Lower lobe of right lung (tissue), 2 donors: ENCODE results near the gene CMTM2. TPM values are rescaled to one million over a fixed set of nuclear protein-coding genes. Genes with fewer than 3 reads are reported as not detected.

Source experiments
- ATAC-seq, 2 donors: fragments of 200-7000 bp; cut with Tn5 transposase; one replicate each; pipeline ENCODE4 v1.9.1; 2020 to 2022; ENCODE audit warnings: mild to moderate bottlenecking in 2 of 2, moderate library complexity in 2 of 2
- DNase-seq: peaks from one replicate; pipeline ENCODE4 v3.0.0-alpha.2; 2020
- H3K27ac ChIP-seq: fragments of 200-600 bp; one replicate; pipeline ENCODE4 v1.8.0; 2022
- H3K27me3 ChIP-seq: fragments of 200-600 bp; one replicate; pipeline ENCODE4 v1.8.0; 2022; ENCODE audit warnings: low read depth
- H3K36me3 ChIP-seq: fragments of 200-600 bp; one replicate; pipeline ENCODE4 v1.8.0; 2022; ENCODE audit warnings: mild to moderate bottlenecking
- H3K4me1 ChIP-seq: fragments of 200-600 bp; one replicate; pipeline ENCODE4 v1.8.0; 2022
- H3K4me3 ChIP-seq: fragments of 200-600 bp; one replicate; pipeline ENCODE4 v1.8.0; 2022; ENCODE audit warnings: mild to moderate bottlenecking
- H3K9me3 ChIP-seq: fragments of 200-600 bp; one replicate; pipeline ENCODE4 v1.8.0; 2022
- CTCF ChIP-seq: fragments of 200-600 bp; IDR thresholded peaks from one replicate; pipeline ENCODE4 v1.8.0; 2022; ENCODE audit warnings: antibody characterized with exemption, mild to moderate bottlenecking
- intact Hi-C: fragments of 100-400 bp; cut with DNase I; formaldehyde crosslinking; loops from one replicate; pipeline ENCODE4 v1.11.0; 2022
- total RNA-seq: library from RNA; stranded (reverse); fragmentation: NEBNext Ultra II Directional; extraction: Animal tissue kit (Norgen Biotek cat#: 25700); gene quantifications from one replicate; pipeline ENCODE4 v1.2.1, GENCODE V29; 2021
- donor health status: DM: no; HTN: yes; CAD: no; lungs with severe emphysema.

The CMTM2 gene
- total RNA-seq, 1 donor from 2014 or later: 4.0 TPM

DNA sequence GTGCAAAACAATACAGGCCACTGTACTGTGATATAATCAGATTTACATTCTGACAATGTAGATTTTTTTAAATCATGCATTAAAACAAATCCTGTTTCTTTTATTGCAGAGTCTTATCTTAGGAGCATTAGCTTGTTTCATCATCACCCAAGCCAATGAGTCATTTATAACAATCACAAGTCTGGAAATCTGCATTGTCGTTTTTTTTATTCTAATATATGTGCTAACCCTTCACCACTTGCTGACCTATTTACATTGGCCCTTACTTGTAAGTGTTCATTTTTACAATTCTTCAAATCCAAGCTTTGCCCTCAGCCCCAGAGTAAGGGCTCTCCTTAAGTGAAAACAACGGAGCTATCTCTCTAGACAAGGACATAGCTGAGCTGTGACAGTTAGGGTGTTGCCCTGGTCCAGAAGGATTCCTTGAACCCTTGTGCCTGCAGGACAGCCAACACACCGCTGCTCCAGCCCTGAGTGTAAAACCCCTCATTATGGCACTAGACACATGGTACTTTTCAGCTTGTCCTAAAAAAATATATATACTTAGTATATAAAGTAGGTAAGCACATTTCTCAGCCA, 9.3 kb upstream of the CMTM2 start:
- peak; percentile 41 to 66 for ATAC-seq

DNA sequence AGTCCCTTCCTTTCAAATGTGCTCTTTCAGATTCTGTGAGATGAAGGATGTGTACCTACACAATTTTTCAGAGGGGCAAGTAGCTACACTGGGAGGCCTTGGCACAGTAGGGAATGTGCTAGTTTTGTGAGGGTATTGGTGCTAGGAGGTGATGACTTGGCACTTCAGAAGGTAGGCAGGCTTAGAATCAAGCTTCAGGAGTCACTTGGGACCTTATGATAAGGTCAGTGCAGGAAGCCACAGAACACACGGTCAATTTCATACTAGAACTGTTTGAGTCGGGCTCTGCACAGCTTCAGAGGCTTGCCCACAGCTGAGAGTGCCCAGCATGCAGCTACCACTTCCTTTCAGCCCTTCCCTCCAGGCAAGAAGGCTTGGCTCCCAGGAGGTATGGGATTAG, 6.9 kb upstream of the CMTM2 start:
- Histone ChIP-seq H3K4me1 (no peaks in the 10 kb centered on the region), H3K27ac (no peak overlapping the region), H3K4me3 (no peak overlapping the region), H3K27me3 (no peaks in the 10 kb centered on the region), H3K9me3 (no peaks in the 10 kb centered on the region), H3K36me3 (no peaks in the 10 kb centered on the region)
- intact Hi-C loops: no loop called here
- TF ChIP-seq CTCF: no peak
- DNase-seq: no peak
- no peak for ATAC-seq

More for the DNA sequence above, 9.3 kb upstream of the CMTM2 start:
- peaks cover 4% of the 10 kb centered on the region for H3K4me1 ChIP-seq
- H3K36me3 ChIP-seq: peaks cover 21% of the 10 kb centered on the region
- no peak for DNase-seq
- no peak overlapping the region for H3K27ac ChIP-seq
- H3K27me3 ChIP-seq: no peaks in the 10 kb centered on the region
- TF ChIP-seq CTCF: no peak
- no peak overlapping the region for H3K4me3 ChIP-seq
- intact Hi-C loops: no loop called here
- H3K9me3 ChIP-seq: no peaks in the 10 kb centered on the region

DNA sequence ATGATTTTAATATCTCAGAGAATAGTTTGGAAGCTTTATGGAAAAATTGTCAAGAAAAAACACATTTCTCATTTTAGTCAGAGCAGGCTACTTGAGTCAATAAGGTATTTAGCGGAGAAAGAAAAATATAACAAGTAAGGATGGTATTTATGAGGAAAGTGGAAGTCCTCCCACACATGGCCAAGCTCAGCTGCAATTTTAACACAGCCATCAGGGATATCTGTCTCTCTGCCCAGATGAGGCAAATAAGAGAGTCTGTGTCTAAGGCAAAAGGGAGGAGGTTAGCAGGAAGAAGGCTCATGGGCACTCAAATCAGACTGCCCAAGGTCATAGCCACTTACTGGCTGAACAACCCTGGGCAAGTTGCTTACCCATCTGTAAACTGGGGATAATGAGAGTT, 5.2 kb upstream of the CMTM2 start:
- Histone ChIP-seq H3K9me3 (no peaks in the 10 kb centered on the region), H3K36me3 (no peaks in the 10 kb centered on the region), H3K4me3 (no peak overlapping the region), H3K4me1 (peaks cover 13% of the 10 kb centered on the region), H3K27ac (no peak overlapping the region), H3K27me3 (peaks cover 15% of the 10 kb centered on the region)
- no peak for DNase-seq
- no peak for TF ChIP-seq CTCF
- intact Hi-C loops: no loop called here
- ATAC-seq: no peak

DNA sequence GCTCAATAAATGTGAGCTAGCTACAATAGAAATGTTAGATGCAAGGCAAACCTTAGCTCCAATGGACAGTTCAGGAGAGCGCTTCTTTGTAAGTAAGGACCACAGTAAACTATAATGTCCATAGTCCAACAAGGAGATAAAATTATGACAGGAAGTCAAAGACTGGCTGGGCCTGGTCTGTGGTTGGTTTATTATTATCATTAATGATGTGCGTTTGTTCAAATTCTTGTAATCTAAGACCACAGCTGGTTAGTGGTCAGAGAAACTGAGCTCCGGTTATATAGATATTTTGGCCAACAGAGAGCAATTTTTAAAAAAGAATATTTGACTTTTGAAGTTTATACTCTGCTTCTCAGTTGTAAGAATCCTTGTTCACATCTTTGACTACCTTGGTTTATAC, 4.7 kb upstream of the CMTM2 start:
- Histone ChIP-seq H3K27me3 (peaks cover 20% of the 10 kb centered on the region), H3K4me3 (no peak overlapping the region), H3K9me3 (no peaks in the 10 kb centered on the region), H3K36me3 (no peaks in the 10 kb centered on the region), H3K4me1 (peaks cover 15% of the 10 kb centered on the region), H3K27ac (no peak overlapping the region)
- no peak for TF ChIP-seq CTCF
- DNase-seq (no peak), ATAC-seq (no peak)
- intact Hi-C loops: no loop called here

GRCh38 chr16:66575060-66575459, 4.2 kb upstream of the CMTM2 start:
- DNase-seq (no peak), ATAC-seq (no peak)
- H3K4me3 ChIP-seq: no peak overlapping the region
- peaks cover 15% of the 10 kb centered on the region for H3K4me1 ChIP-seq
- no peak overlapping the region for H3K27ac ChIP-seq
- H3K27me3 ChIP-seq: peaks cover 22% of the 10 kb centered on the region
- TF ChIP-seq CTCF: no peak
- H3K9me3 ChIP-seq: no peaks in the 10 kb centered on the region
- intact Hi-C loops: no loop called here
- H3K36me3 ChIP-seq: no peaks in the 10 kb centered on the region
